ENCODE data around the gene POGLUT2.
"Not testable (repeated sequence)": the region's sequence is repeated elsewhere in the genome, so short reads cannot be mapped to it uniquely, and the experiment has no call there.

Gene POGLUT2

DNA sequence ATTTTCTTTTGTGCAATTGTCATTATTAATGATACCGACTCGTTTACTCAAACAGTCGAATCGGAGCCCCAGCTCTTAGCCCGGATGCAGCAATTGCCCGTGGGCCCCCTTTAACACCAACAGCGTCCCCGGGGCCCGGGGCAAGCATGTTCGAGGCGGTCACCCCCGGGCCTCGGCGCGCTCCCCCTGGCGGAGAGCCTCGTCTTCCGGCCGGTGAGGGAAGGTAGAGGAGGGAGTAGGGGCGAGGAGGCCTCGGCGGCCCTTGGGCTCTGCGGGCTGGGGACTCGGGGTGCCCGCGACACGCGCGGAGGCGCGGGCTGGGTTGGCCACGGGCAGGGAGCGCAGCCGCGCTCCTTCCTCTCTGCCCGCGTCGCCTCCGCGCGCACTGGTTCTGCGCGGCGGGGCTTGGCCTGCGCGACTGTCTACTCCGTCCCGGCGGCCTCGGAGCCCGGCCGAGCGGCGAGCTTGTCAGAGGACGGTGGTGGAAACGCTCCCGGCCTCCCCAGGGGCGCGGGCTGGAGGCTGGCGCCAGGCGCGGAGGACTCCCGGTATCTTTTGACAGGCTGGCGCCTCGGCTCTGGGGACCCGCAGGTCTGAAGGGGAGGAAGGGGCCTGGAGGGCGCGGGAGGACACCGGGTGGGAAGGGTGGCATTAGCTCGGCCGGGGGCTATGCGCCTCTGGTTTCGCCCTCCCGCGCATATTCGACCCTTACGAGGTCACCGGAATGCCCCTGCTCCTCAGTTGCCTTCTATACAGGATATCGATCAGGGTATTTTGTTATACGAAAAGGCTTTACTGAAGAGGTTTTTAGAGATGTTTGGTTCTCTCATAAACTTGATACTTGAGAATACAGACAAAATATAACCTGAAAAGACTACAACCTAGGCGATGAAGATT, 1.6 kb upstream of the POGLUT2 start:
- DNase-seq, result peak; percentile 91

DNA sequence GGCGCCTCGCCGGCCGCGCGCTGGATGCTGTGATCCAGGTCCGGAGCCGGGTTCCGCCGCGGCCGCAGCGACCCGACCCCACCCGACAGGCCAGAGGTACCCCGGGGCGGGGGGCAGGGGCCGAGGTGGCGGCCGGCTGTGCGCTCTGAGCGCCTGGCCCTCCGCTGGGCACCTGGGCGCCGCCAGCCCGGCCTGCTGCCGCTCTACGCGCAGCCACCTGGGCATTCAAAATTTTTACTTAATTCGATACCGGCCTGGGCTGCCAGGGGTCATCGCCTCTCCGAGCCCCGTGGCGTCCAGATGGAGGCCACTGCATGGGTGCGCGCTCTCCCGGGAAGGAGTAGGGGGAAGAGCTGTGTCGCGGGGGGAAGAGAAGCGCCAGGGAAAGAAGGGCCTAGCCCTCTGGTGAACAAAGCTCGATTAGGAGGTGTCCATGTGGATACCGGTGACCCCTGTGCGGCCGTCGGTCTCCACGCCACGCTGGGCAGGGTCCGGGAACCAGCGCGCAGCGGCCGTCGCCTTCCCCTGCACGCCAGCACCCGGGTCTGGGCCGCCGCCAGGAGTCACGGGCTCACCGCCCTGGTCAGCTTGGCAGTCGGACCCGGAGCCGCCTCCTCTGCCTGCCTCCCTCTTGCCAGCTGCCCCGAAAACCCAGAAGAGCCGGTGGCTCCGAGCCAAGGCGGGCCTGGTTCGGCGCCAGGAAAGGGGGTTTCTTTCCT, 809 bp upstream of the POGLUT2 start:
- peak; percentile 39 for DNase-seq

DNA sequence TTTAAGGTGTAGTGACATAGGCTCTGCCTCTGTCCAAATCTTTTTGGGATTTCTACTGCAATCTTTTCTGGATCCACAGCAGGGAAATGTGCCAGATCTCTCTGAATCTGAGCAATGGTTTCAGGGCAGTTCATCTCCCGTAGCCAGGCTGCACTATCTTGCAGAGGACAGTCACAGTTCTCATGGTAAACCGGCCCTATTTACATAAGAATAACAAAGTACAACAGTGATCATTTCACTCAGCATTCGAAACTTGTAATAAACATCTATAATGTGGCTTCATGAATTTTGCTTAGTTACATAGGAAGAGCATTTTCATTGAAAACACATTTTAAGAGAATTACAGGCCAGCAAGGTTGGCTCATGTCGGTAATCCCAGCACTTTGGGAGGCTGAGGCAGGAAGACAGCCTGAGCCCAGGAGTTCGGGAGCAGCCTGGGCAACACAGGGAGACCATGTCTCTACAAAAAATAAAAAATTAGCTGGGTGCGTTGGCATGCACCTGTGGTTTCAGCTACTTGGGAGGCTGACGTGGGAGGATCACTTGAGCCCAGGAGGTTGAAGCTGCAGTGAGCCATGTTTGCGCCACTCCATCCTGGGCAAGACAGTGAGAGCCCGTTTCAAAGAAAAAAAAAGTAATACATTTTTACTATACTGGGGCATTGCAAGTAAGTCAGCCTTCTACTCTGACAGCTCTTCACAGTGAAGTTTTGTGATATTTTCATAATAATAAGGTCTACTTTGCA, 5.0 kb downstream of the POGLUT2 start:
- DNase-seq, result no peak

DNA sequence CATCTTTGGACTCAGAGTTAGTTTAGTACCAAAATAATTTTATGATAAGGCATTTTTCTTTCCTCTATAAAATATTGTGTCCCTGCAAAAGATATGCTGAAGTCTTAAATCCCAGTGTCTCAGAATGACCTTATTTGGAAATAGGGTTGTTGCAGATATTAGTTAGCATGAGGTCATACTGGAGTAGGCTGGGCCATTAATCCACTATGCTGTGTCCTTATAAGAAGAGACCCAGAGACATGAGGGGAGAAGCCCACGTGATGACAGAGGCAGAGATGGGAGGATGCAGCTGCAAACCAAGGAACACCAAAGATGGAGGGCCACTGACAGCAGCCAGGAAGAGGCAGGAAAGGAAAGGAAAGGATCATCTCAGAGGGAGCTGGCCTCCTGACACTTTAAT, 6.4 kb downstream of the POGLUT2 start:
- DNase-seq, result no peak

DNA sequence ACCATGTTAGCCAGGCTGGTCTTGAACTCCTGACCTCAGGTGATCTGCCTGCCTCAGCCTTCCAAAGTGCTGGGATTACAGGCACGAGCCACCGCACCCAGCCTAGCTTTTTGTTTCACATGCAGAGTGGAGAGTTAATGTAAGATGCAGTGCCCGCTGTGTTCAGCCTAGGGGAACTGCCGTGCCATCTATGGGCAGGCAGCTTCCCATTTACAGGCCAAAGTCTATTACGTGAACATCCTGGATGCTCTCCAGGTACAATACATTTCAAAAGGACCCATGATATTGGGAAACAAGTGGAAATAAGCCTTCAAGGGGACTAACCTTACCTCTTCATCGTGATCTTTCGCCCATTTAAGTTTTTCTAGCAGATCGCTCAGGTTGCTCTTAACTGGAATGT, 10.1 kb downstream of the POGLUT2 start:
- no peak for DNase-seq

DNA sequence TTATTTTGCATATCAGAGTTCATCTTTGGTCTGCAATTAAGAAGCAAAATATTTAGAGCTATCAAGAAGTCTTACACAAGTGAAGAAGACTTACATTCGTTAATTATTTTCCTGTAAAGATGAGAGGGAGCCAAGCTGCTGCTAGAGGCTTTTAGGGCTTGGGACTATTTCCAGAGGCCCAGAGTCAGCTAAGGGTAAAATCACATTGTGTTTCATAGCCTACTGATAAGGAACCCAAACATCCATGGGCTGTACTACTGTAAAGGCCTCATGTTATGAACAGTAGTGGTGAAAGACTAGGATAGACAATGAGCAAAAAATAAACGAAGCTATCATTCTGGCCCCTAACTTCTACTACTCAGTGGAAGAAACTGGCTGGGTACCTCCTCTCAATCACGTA, 14.3 kb downstream of the POGLUT2 start:
- no peak for DNase-seq

DNA sequence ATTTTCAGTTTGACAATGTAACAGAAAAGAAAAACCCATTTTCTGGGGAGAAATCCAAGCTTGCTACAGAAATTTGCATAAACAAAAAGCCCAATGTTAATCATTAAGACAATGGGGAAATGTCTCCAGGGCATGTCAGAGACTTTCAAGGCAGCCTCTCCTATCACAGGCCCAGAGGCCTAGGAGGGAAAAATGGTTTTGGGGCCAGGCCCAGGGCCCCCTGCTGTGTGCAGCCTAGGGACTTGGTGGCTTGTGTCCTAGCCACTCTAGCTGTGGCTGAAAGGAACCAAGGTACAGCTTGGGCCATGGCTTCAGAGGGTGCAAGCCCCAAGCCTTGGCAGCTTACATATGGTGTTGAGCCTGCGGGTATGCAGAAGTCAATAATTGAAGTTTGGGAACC, 17.2 kb downstream of the POGLUT2 start:
- DNase-seq, result no peak

DNA sequence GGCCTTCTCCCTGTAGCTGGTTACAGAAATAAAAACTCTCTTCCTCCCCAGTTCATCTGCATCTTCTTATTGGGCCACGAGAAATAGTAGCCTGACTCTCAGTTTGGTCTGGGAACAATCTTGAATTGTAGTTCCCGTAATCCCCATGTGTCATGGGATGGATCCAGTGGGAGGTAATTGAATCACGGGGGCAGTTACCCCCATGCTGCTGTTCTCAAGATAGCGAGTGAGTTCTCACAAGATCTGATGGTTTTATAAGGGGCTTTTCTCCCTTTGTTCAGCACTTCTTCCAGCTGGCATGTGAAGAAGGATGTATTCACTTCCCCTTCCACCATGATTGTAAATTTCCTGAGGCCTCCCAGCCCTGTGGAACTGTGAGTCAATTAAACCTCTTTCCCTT, 18.1 kb downstream of the POGLUT2 start:
- not testable (repeated sequence) for DNase-seq

DNA sequence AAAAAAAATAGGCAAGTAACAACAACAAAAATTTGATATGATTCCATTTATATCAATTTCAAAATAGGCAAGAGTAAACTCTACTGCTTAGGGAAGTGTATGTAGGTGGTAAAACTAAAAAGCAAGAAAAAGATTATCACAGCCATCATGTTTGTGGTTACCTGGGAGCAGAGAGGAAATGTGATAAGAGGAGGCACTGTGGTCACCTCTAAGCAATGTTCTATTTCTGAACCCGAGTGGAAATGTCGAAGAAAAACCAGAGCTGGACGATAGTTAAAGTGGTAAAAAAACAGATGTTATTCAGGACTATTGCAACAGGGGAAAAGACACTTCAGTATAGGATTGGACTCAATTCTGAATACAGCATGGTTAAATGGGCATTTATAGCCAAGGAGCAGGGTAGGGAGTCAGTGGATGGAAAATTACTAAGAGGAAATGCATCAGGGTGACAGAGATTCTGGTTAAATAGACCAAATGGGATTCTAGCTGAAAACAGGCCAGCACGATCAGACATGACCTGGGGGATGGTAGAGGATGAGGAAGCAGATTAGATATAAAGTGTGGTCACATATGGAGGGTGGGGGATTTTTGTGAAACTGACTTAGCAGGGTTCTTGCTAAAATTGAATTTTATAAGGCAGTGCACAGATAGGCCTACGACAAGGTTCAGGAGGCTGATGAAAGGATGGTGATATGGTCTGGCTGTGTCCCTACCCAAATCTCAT, 19.2 kb downstream of the POGLUT2 start:
- DNase-seq, result peak; percentile 52

DNA sequence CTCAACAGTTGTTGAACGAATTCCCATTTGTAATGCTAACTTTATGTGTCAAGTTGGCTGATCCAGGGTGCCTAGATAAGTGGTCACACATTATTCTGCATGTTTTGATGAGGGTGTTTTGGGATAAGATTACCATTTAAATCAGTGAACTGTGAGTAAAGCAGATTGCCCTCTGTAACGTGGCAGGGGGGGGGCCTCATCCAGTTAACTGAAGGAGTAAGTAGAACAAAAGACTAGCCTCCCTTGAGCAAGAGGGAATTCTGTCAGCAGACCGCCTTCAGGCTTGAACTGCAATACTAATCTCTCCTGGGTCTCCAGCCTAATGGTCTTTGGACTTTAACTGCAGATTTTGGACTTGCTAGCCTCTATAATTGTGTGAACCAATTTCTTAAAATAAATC, 21.0 kb downstream of the POGLUT2 start:
- DNase-seq, result no peak

DNA sequence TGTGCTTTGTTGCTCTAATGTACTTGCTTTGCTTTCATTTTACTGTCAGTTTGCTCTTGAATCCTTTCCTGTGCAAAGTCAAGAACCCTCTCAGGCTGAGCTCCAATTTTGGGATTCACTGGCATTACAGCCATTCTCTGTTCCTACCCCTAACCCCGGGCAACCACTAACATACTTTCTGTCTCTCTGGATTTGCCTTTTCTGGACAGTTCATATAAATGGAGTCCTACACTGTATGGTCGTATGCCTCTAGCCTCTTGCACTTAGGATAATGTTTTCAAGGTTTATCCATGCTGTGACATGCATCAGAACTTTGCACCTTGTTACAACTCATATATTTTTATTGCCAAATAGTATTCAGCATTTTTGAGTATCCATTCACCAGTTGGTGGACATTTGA, 22.5 kb downstream of the POGLUT2 start:
- DNase-seq, result no peak

DNA sequence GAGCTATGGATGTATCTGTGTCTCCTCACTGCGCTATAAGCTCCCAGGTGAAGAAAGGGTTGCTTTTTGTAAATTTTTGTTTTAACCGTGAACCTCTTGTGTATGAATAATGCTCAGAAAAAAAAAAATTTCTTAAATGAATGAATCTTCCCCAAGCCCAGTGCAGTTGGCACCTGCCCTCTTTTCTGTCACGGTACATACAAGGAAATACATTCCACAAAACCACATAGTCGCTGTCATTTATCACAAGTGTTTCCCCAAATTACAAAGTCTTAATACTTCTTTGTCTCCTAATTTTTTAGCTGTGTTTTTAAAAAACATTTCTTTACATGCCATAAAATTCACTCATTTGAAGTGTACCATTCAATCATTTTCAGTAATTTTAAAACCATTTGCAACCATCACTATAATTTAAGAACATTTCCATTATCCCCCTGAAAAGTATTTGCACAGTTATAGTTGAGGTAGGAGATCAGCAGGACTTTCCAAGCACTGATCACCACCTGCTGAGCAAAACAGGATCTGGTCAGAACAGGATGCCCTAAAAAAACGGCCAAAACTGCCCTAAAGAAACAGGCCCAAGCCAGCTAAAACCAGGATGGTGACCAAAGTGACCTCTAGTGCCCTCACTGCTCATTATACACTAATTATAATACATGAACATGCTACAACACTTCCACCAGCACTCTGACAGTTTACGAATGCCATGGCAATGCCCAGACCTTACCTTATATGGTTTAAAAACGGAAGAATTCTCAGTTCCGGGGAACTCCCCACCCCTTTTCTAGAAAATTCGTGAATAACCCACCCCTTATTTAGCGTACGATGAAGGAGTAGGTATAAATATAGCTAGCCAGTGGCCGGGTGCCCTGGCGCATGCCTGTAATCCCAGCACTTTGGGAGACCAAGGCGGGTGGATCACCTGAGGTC, 23.9 kb downstream of the POGLUT2 start:
- no peak for DNase-seq

DNA sequence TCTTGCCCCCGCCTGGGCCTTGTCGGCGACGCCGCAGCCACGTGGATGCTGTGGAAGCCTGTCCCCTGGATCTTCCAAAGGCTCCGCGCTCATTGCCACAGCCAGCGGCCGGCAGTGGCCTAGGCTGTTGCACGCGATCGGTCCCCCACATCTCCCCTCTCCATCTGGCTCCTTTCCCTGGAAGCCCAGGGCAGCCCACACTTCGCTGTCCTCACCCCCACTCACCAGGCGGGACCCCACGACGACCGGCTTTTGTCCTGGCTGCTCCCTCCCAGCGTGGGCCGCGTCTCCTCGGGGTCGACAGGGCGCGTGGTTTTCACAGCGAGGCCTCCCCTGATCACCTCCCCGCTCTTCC, 24.6 kb downstream of the POGLUT2 start:
- no peak for DNase-seq

DNA sequence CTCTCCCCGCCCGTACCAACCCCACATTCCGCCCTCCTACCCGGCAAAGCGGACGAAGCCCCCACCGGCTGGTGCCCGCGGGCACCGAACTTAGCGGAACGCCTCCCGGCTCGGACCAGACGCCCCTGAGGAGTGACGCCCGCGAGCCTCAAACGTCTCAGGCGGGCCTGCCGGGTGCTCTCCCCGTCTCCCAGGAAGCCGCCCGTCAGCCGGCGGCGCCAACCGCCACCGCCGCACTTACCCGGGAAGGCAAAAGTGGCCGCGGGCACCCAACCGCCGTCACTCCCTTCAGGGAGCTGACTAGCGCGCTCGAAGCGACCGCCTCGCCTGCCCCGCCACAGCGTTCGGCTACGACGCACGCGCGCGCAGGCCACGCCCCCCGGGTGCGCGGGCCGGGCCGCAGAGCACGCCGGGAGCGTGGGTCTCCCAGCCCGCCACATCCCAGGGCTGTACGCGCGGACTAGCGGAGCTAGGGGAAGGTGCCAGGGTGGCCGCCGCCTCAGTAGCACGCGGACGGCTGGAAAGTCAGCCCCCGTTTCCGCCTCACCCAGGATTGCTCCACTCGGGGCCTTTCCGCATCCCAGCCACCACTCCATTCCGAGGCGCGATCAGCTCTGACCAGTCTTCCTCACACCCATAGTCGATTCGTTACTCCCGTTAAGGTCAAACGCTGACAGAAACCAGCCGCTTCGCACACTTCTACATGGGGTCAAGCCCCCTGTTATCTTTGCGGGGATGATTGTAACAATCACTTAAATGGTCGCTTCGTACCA, 25.1 kb downstream of the POGLUT2 start, which contains the start of gene TEX30:
TSS of gene TEX30 (minus strand) at position 346 of the 773 bp plus-strand sequence. CDS start 3,760 bp downstream, outside the sequence.
- DNase-seq, result peak; percentile 88

DNA sequence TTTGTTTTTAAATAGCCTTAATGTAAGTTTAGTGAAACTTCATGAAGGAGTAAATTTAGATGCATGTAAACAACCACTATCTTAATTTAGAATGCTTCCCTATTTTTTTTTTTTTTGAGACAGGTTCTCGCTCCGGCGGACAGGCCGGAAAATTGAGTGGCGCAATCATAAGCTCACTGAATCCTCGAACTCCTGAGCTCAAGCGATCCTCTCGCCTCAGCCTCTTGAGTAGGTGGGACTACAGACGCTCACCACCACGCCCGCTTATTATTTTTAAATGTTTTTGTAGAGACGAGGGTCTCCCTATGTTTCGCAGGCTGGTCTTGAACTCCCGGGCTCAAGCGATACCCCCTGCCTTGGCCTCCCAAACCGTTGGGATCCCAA, 26.7 kb downstream of the POGLUT2 start:
- no peak for DNase-seq

DNA sequence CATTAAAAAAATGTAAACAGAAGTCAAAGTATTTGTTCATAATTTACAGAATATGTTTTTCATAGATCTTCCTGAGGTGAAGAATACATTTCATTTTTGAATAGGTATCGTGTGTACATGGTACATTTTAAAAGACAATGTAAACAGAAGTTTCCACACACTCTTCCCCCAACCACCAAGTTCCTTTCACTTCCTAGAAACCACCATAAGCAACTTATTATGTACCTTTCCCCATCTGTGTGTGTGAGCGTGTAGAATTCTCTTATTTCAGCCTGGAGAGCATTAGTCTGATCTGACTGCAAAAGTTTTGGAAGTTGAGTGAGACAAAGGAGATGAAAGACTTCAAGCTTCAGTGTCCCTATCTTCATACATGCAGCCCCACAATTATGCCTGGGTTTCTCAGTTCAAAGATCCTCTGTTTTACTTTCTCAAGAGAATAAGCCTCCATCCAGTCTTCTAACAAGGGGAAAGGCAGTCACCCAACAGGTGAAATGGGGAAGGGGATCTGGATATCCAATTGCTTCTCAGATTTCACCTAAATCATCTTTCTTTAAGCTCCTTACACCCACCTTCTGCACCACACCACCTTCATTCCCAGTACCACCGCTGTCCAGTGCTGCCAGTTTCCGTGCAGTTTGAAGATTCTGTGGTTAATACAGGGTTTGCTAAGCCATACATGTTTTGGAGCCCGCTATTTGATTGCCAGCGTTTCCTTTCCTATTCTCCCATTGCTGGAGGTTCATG, 27.3 kb downstream of the POGLUT2 start:
- no peak for DNase-seq

DNA sequence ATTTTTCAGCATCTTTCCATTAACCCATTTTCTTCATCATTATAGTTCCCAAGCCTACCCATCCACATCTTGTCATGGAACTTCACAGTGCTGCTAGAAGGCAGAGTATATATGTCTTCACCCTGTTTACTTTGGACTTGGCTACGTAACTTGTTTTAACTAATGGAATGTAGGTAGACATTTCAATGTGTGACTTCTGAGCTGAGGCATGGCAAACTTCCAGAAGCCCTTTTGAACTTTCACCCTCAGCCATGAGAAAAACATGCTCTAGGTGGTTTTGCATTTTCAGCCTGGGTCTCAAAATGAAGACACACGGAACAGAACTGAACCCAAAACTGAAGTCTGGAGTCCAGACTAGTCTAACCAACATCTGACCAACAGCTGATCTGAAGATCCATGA, 28.3 kb downstream of the POGLUT2 start:
- no peak for DNase-seq

DNA sequence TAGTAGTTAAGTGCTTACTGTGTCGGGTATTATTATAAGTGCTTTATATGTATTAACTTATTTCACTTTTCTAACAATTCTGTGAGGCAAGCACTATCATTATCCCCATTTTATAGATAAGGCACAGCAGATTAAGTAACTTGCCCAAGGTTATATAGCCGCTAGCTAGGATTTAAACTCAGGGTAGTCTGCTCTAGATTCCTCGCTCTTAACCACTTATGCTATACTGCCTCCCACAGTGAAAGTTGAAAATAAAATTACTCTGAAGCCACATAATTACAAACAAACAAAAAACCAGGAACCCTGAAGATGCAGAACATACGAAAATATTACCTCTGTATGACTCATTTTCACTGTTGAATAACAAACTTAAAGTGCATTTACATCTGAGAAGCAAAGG, 29.1 kb downstream of the POGLUT2 start:
- no peak for DNase-seq

DNA sequence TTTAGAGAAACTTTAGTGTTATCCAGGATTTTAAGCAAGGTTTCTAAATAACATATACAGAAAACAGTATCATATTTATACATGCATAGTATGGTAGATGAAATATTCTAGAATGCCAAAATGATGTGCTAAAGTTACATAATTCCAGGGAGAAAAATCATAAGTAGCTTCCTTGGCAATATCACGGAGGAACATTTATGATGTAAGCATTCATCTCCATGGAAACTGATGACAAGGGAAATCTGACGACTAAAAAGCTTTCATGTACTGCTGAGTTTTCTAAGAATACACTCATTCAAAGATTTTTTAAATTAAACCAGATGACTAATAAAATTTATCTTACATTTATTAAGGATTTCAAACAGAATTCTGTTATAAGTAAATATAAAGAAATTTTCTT, 29.9 kb downstream of the POGLUT2 start:
- no peak for DNase-seq

DNA sequence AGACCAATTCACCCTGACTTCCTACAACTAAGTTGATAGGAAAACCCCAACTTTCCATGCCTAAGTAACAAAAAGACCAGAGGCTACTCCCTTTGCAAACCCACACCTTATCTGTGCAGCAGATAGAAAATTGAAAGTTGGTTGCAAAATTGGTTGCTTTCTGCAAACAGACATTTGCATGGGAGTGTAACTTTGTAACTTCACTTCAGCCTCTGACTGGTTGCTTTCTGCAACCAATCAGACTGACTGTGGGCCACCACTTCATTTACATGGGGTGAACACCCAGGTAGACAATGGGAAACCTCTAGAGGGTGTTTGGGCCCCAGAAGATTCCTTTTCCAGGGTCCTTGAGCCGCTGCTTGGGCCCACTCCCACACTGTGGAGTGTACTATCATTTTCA, 35.0 kb downstream of the POGLUT2 start:
- no peak for DNase-seq

Measured in stimulated activated CD8-positive, alpha-beta memory T cell treated with anti-CD3 and anti-CD28 coated beads, Interleukin-4, amount 100 ng/mL, for 48 hours (primary cell).